Right lobe of liver (tissue), 4 donors: Measurements from ENCODE around the gene COA1.

Source experiments
- POLR2A ChIP-seq: fragments of 450-650 bp; IDR thresholded peaks from one replicate; pipeline ENCODE4 v1.6.1; 2017; ENCODE audit warnings: antibody characterized with exemption, mild to moderate bottlenecking
- TF ChIP-seq, protein P1 (sequence below), 4 donors: fragments of 200-600 bp in 3 of 4; fragments of 450-650 bp in 1 of 4; IDR thresholded peaks; one replicate each; pipeline versions ENCODE4 v1.5.1 to v1.8.0; 2016 to 2022; ENCODE audit warnings: antibody characterized with exemption in 4 of 4, mild to moderate bottlenecking in 2 of 4
- donor health status: DM: no; HTN: no; CAD: no.
- donor health status: DM: no; HTN: no; CAD: no.
- donor health status: DM: no; HTN: yes; CAD: no.

DNA sequence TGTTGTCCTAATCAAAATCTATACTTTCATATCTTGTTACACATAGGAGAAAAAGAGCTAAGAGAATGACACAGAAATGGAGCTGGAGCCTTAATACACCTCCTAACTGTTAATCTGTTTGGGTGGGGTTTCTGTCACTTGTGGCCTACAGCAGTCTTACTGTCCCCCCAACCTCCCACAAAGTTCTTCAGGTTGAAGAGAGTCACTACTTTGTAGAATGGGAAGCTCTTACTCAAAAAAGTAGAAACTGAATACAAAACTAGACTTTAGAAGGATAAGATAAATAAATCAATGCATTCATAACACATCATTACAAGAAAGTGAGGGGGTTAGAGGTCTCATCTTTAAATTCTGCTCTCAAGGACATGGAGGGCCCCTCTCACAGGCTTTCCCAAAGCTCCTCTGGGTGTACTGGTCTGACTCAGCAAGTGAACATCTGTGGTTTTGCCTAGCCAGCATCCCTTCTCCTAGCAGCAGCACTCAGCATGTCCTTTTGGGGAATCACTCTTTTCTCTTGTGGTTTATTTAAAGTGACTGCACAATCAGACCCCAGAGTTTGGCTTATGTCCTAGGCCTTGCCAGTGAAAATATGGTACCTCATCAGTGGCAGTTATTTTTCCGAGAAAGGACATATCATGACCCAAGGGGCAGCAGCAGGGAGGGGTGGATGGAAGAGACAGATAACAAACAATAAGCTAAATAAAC lies 27.2 kb upstream of the COA1 start:
- TF ChIP-seq, protein P1, sequence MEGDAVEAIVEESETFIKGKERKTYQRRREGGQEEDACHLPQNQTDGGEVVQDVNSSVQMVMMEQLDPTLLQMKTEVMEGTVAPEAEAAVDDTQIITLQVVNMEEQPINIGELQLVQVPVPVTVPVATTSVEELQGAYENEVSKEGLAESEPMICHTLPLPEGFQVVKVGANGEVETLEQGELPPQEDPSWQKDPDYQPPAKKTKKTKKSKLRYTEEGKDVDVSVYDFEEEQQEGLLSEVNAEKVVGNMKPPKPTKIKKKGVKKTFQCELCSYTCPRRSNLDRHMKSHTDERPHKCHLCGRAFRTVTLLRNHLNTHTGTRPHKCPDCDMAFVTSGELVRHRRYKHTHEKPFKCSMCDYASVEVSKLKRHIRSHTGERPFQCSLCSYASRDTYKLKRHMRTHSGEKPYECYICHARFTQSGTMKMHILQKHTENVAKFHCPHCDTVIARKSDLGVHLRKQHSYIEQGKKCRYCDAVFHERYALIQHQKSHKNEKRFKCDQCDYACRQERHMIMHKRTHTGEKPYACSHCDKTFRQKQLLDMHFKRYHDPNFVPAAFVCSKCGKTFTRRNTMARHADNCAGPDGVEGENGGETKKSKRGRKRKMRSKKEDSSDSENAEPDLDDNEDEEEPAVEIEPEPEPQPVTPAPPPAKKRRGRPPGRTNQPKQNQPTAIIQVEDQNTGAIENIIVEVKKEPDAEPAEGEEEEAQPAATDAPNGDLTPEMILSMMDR (IDR thresholded peaks at IDR 0.05): no peak
- no peak for TF ChIP-seq POLR2A
